Panc1 (cell line): ENCODE results near the gene ADGRB3. TPM values are rescaled to one million over a fixed set of nuclear protein-coding genes. Genes with fewer than 3 reads are reported as not detected.

Experiments used
- ATAC-seq: fragments of 200-7000 bp; cut with Tn5 transposase; 2 replicates; pipeline ENCODE4 v1.9.1; 2020; ENCODE audit warnings: mild to moderate bottlenecking, moderate library complexity
- BruUV-seq: library from RNA; stranded (reverse); fragments of 400-500 nt; replicated peaks from 2 replicates; lab custom pipeline; 2021; lab: Mats Ljungman, UMichigan
- CTCF ChIA-PET: fragments of 300-600 bp; sonication (Branson Sonifier 250); formaldehyde crosslinking; loops from one replicate; lab custom pipeline; 2022; ENCODE audit warnings: antibody characterized with exemption; lab: Charles Lee
- POLR2A ChIA-PET: fragments of 300-600 bp; sonication (Branson Sonifier 250); formaldehyde crosslinking; loops from one replicate; lab custom pipeline; 2022; ENCODE audit warnings: antibody characterized with exemption; lab: Charles Lee
- DNase-seq: peaks from one replicate; pipeline ENCODE4 v3.0.0-alpha.2; 2010; ENCODE audit warnings: low read depth, low spot score
- H3K27ac ChIP-seq: 2 replicates; pipeline ENCODE4 v1.5.1; 2011; ENCODE audit warnings: mild to moderate bottlenecking, low read length, inconsistent platforms
- H3K27me3 ChIP-seq: fragments of 200-500 bp; sonication (Bioruptor generic); 2 replicates; pipeline ENCODE4 v1.6.0; 2014; ENCODE audit warnings: low read length, inconsistent platforms; ENCODE audit not compliant: control insufficient read depth, insufficient read depth
- H3K36me3 ChIP-seq: fragments of 200-500 bp; sonication (Bioruptor generic); 2 replicates; pipeline ENCODE4 v1.5.1; 2014; ENCODE audit warnings: inconsistent platforms, mild to moderate bottlenecking, low read length, moderate library complexity; ENCODE audit not compliant: control insufficient read depth, insufficient read depth
- H3K4me1 ChIP-seq: 2 replicates; pipeline ENCODE4 v1.5.1; 2011; ENCODE audit warnings: inconsistent platforms, mild to moderate bottlenecking, low read length, moderate library complexity; ENCODE audit not compliant: control insufficient read depth, insufficient read depth
- H3K4me3 ChIP-seq, 2 experiments: 2 replicates each; pipeline ENCODE4 v1.5.1; 2011 to 2012; ENCODE audit warnings: low read depth in 2 of 2, low read length in 2 of 2, mild to moderate bottlenecking in 2 of 2, inconsistent platforms in 1 of 2, moderate library complexity in 1 of 2
- H3K9me3 ChIP-seq: fragments of 200-500 bp; sonication (Bioruptor generic); 2 replicates; pipeline ENCODE4 v1.5.1; 2014; ENCODE audit warnings: low read depth, mild to moderate bottlenecking, inconsistent platforms, low read length, moderate library complexity; ENCODE audit not compliant: control insufficient read depth, insufficient read depth
- POLR2AphosphoS5 ChIP-seq: IDR thresholded peaks from 2 replicates; pipeline ENCODE4 v1.6.1; 2012; ENCODE audit warnings: mild to moderate bottlenecking, low read depth, low read length, moderate library complexity
- SIN3A ChIP-seq: IDR thresholded peaks from 2 replicates; pipeline ENCODE4 v1.6.1; 2012; ENCODE audit warnings: low read depth, mild to moderate bottlenecking, low read length, moderate library complexity, borderline replicate concordance; ENCODE audit not compliant: insufficient read depth
- TCF7L2 ChIP-seq: IDR thresholded peaks from 2 replicates; pipeline ENCODE4 v1.6.1; 2011; ENCODE audit warnings: mild to moderate bottlenecking, low read depth, low read length, inconsistent platforms
- in situ Hi-C: cut with HindIII; loops from 2 replicates; pipeline ENCODE4 v1.10.0; 2016; ENCODE audit warnings: low sequenced_read_pairs, low pct_unique_long_range_greater_than_20kb
- intact Hi-C: fragments of 100-400 bp; cut with micrococcal nuclease; formaldehyde crosslinking; loops from one replicate; pipeline ENCODE4 v1.10.0; 2022; ENCODE audit not compliant: unreplicated experiment
- total RNA-seq: library from RNA; stranded (reverse); gene quantifications from one replicate; pipeline ENCODE4 v1.2.1, GENCODE V29; 2021; ENCODE audit not compliant: unreplicated experiment
- TF ChIP-seq, protein P1 (sequence below), 2 experiments: IDR thresholded peaks; 2 replicates each; pipeline ENCODE4 v1.6.1; 2011 to 2012; ENCODE audit warnings: low read depth in 2 of 2, control low read depth in 1 of 2, low read length in 1 of 2, mild to moderate bottlenecking in 1 of 2, moderate library complexity in 1 of 2; ENCODE audit not compliant: insufficient read depth in 1 of 2
- TF ChIP-seq, protein P2 (sequence below): fragments of 450-650 bp; IDR thresholded peaks from 2 replicates; pipeline ENCODE4 v1.5.1; 2017; ENCODE audit warnings: mild to moderate bottlenecking

Gene ADGRB3
- total RNA-seq, 1 experiment from 2014 or later: 0.10 TPM

DNA sequence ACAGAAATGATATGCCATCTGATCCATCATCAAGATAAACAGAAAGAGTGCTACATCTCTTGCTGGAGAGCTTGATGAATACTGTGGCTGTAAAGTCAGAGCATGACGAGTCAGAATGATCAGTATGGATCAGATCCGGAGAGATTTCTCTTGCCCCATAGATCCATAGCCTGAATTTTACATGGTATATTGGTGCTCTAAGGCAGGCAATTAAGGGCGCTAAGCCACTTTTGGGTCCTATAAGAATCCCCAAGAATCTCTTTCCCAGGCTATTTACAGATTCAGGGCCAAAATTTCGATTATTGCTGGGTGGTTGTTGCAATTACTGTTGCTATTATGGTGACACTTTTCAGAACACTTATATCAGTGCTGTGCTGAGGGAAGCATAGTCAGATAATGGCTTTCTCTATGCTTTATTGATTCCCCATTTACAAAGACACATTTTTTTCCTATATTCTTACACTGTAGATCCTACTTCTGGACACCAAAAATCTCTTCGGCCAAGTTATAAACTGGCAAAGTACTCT is 94.4 kb downstream of the ADGRB3 start:
- ATAC-seq (no peak), DNase-seq (no peak)
- in situ Hi-C loops (no loop called here), intact Hi-C loops (no loop called here)
- Histone ChIP-seq H3K27ac (no peak overlapping the region), H3K9me3 (no peaks in the 10 kb centered on the region), H3K36me3 (no peaks in the 10 kb centered on the region), H3K4me3 (no peak overlapping the region), H3K4me1 (no peaks in the 10 kb centered on the region), H3K27me3 (no peaks in the 10 kb centered on the region)
- CTCF ChIA-PET: interaction anchor here (0.7 kb wide), 1 partner anchor 41 kb away, joined by 3 read pairs; no protein-coding TSS in a partner anchor
- POLR2A ChIA-PET: no interaction called here
- TF ChIP-seq SIN3A: no peak
- TF ChIP-seq, protein P1, sequence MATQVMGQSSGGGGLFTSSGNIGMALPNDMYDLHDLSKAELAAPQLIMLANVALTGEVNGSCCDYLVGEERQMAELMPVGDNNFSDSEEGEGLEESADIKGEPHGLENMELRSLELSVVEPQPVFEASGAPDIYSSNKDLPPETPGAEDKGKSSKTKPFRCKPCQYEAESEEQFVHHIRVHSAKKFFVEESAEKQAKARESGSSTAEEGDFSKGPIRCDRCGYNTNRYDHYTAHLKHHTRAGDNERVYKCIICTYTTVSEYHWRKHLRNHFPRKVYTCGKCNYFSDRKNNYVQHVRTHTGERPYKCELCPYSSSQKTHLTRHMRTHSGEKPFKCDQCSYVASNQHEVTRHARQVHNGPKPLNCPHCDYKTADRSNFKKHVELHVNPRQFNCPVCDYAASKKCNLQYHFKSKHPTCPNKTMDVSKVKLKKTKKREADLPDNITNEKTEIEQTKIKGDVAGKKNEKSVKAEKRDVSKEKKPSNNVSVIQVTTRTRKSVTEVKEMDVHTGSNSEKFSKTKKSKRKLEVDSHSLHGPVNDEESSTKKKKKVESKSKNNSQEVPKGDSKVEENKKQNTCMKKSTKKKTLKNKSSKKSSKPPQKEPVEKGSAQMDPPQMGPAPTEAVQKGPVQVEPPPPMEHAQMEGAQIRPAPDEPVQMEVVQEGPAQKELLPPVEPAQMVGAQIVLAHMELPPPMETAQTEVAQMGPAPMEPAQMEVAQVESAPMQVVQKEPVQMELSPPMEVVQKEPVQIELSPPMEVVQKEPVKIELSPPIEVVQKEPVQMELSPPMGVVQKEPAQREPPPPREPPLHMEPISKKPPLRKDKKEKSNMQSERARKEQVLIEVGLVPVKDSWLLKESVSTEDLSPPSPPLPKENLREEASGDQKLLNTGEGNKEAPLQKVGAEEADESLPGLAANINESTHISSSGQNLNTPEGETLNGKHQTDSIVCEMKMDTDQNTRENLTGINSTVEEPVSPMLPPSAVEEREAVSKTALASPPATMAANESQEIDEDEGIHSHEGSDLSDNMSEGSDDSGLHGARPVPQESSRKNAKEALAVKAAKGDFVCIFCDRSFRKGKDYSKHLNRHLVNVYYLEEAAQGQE (IDR thresholded peaks at IDR 0.05; ENCODE audit: insufficient read depth in 1 of 2, low read depth in 2 of 2, low read length in 1 of 2): no peak
- BruUV-seq: no TSS peak

DNA sequence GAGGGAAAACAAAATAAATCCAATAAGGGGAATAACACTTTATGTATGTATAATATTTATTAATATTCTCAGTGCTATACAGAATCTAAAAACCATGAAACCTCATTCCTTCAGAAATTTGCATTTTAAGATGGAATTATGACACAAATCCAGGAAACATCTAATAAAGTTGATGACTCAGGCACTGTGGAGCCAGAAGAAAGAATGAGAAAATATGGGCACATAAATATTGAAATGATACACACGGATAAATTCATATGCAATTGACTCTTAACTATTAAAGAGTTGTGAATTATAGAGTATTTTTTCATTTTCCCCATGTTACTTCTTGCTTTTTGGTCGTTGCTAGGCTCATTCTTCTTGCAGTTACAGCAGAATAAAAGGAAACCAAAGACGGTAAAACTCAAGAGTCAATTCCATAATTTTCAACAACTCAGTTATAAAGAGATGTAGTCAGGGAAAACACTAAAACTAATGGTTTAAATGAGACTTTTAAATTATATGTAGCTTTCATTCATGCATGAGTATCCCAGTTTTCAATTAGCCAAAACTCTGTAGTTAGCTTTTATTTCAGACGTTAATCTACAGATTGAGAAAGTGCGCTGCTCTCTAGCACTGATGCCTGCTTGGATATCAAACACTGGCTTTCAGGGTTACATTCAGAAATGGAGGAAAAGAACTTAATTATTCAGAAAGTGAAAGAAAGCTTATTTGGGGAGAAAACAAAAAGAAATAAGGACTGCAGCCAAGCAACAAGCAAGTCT is 95.4 kb downstream of the ADGRB3 start:
- DNase-seq (no peak), ATAC-seq (no peak)
- H3K9me3 ChIP-seq: no peaks in the 10 kb centered on the region; the same call in 1 of the 2 replicates
- ChIA-PET POLR2A (no interaction called here), CTCF (no interaction called here)
- no peaks in the 10 kb centered on the region for H3K36me3 ChIP-seq
- in situ Hi-C loops (no loop called here), intact Hi-C loops (no loop called here)
- H3K27me3 ChIP-seq: no peaks in the 10 kb centered on the region
- BruUV-seq: no TSS peak
- H3K27ac ChIP-seq: no peak overlapping the region
- H3K4me1 ChIP-seq: no peaks in the 10 kb centered on the region
- H3K4me3 ChIP-seq: no peak overlapping the region
- TF ChIP-seq, protein P1 (IDR thresholded peaks at IDR 0.05; ENCODE audit: insufficient read depth in 1 of 2, low read depth in 2 of 2, low read length in 1 of 2): no peak
- TF ChIP-seq, protein P2, sequence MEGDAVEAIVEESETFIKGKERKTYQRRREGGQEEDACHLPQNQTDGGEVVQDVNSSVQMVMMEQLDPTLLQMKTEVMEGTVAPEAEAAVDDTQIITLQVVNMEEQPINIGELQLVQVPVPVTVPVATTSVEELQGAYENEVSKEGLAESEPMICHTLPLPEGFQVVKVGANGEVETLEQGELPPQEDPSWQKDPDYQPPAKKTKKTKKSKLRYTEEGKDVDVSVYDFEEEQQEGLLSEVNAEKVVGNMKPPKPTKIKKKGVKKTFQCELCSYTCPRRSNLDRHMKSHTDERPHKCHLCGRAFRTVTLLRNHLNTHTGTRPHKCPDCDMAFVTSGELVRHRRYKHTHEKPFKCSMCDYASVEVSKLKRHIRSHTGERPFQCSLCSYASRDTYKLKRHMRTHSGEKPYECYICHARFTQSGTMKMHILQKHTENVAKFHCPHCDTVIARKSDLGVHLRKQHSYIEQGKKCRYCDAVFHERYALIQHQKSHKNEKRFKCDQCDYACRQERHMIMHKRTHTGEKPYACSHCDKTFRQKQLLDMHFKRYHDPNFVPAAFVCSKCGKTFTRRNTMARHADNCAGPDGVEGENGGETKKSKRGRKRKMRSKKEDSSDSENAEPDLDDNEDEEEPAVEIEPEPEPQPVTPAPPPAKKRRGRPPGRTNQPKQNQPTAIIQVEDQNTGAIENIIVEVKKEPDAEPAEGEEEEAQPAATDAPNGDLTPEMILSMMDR: no peak
- TF ChIP-seq POLR2AphosphoS5 (no peak), TCF7L2 (no peak), SIN3A (no peak)
